Nephron (organoid): ENCODE results near the gene TMEM200B.
A peak's percentile ranks its signal among the peaks of the same experiment; 100 is the strongest.
"Not testable (repeated sequence)": the region's sequence is repeated elsewhere in the genome, so short reads cannot be mapped to it uniquely, and the experiment has no call there.

Experiments used
- H3K27ac Mint-ChIP-seq, 3 experiments: 2 replicates each; pipeline ENCODE4 v1.8.0; 2020; ENCODE audit warnings: mixed read lengths in 3 of 3, mild to moderate bottlenecking in 2 of 3, moderate library complexity in 1 of 3
- H3K27me3 Mint-ChIP-seq: 2 replicates; pipeline ENCODE4 v1.8.0; 2021; ENCODE audit warnings: low read depth, mild to moderate bottlenecking, moderate library complexity, mixed read lengths
- H3K36me3 Mint-ChIP-seq: 2 replicates; pipeline ENCODE4 v1.8.0; 2020; ENCODE audit warnings: low read depth, mixed read lengths
- H3K4me1 Mint-ChIP-seq: 2 replicates; pipeline ENCODE4 v1.8.0; 2020; ENCODE audit warnings: mixed read lengths
- H3K4me3 Mint-ChIP-seq, 3 experiments: 2 replicates each; pipeline ENCODE4 v1.8.0; 2020; ENCODE audit warnings: mild to moderate bottlenecking in 3 of 3, mixed read lengths in 3 of 3, moderate library complexity in 2 of 3
- H3K9me3 Mint-ChIP-seq: 2 replicates; pipeline ENCODE4 v1.8.0; 2020; ENCODE audit warnings: mixed read lengths
- TF ChIP-seq, protein P1 (sequence below), 3 experiments: fragments of 200-600 bp; sonication (generic); IDR thresholded peaks; one replicate each; pipeline ENCODE4 v1.5.0; 2021; ENCODE audit warnings: antibody characterized with exemption in 3 of 3; ENCODE audit not compliant: unreplicated experiment in 3 of 3

Gene TMEM200B

DNA sequence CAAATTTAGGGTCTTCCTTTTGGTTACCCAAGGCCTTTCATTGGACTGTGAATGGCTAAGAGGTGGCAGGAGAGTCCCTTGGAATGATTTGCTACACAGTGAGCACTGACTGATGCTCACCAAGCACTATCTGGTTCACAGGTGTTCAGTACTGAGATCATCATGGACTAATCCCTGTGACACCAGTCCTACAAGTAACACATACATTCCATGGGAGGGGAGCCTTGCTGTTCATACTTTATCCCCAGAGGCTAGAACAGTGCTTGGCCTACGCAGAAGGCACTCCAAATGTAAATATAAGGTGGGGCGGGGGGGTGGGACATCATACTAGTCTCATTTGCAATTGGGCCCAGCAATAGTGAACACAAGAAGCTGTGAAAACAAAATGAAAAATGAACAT is 20.5 kb upstream of the TMEM200B start:
- no peak overlapping the region for H3K27ac Mint-ChIP-seq
- TF ChIP-seq, protein P1, sequence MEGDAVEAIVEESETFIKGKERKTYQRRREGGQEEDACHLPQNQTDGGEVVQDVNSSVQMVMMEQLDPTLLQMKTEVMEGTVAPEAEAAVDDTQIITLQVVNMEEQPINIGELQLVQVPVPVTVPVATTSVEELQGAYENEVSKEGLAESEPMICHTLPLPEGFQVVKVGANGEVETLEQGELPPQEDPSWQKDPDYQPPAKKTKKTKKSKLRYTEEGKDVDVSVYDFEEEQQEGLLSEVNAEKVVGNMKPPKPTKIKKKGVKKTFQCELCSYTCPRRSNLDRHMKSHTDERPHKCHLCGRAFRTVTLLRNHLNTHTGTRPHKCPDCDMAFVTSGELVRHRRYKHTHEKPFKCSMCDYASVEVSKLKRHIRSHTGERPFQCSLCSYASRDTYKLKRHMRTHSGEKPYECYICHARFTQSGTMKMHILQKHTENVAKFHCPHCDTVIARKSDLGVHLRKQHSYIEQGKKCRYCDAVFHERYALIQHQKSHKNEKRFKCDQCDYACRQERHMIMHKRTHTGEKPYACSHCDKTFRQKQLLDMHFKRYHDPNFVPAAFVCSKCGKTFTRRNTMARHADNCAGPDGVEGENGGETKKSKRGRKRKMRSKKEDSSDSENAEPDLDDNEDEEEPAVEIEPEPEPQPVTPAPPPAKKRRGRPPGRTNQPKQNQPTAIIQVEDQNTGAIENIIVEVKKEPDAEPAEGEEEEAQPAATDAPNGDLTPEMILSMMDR (IDR thresholded peaks at IDR 0.05; ENCODE audit: unreplicated experiment in 3 of 3): no peak
- H3K36me3 Mint-ChIP-seq: peaks cover 66% of the 10 kb centered on the region
- no peak overlapping the region for H3K4me3 Mint-ChIP-seq
- no peaks in the 10 kb centered on the region for H3K4me1 Mint-ChIP-seq
- no peaks in the 10 kb centered on the region for H3K27me3 Mint-ChIP-seq
- no peaks in the 10 kb centered on the region for H3K9me3 Mint-ChIP-seq

DNA sequence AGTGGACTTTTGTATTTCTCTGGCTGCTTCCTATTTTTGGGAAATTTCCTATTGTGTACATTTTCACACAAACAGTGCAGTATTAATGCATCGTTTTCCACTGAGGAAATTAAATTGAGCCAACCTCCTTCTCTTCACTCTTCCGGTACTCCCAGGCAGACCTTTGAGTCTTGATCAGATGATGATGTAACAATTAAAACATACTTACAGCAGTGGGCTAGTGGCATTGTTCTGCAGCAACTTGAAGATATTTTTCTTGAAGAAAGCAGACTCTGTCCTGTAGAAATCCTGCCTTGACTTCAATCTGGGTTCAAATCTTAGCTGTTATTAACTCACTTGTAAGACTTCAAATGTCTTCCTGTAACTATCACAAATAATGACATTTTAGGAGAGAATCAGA is 19.0 kb upstream of the TMEM200B start:
- Mint-ChIP-seq H3K9me3 (no peaks in the 10 kb centered on the region), H3K4me3 (no peak overlapping the region), H3K27ac (peak overlapping the region in 2 of 3 experiments; percentile 6 to 45), H3K27me3 (no peaks in the 10 kb centered on the region), H3K4me1 (no peaks in the 10 kb centered on the region), H3K36me3 (peaks cover 51% of the 10 kb centered on the region)
- TF ChIP-seq, protein P1 (IDR thresholded peaks at IDR 0.05; ENCODE audit: unreplicated experiment in 3 of 3): no peak

DNA sequence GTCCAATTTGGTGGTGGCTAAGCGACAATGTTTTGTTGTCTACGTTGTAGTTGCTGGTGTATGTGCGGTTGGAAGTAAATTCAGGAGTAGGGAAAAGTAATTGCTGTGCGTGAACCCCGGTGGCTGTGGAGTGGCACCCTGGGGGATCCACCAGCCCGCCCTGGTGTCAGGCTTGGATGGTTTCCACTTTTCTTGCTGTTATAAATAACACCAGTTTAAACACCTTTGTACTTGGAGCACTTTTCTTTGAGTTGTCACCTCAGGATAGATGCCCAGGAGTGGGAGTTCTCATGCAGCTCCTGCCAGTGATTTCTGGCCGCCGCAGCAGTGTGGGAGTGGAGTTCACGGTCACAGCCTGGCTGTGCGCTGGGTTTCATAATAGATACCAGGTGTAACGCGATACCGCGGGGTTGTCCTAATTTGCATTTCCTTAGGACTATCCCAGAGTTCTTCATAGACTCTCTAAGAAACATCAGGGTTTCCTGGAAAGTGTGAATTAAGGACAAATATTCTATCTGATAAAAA is 12.8 kb upstream of the TMEM200B start:
- TF ChIP-seq, protein P1 (IDR thresholded peaks at IDR 0.05; ENCODE audit: unreplicated experiment in 3 of 3): no peak
- H3K36me3 Mint-ChIP-seq: peaks cover 3% of the 10 kb centered on the region
- H3K4me1 Mint-ChIP-seq: peaks cover 14% of the 10 kb centered on the region
- no peaks in the 10 kb centered on the region for H3K27me3 Mint-ChIP-seq
- no peaks in the 10 kb centered on the region for H3K9me3 Mint-ChIP-seq
- no peak overlapping the region for H3K4me3 Mint-ChIP-seq
- peak overlapping the region in 2 of 3 experiments; percentile 63 to 73 for H3K27ac Mint-ChIP-seq

DNA sequence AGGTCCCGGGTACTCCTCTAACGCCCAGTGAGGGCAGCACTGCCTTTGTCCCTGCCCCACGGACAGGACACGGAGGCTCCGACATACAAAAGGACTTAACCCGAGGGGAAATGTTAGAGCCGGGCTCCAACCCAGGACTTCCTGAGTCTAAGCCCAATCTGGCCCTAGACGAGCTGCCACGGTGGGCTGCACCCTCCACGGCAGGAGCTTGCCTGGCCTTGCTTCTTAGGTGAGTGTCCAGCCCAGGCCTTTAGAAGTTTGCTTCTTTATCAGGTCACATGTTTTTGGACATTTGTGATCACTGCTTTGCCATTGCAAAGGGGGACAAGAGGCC is 11.0 kb upstream of the TMEM200B start:
- TF ChIP-seq, protein P1 (IDR thresholded peaks at IDR 0.05; ENCODE audit: unreplicated experiment in 3 of 3): no peak
- Mint-ChIP-seq H3K4me1 (peaks cover 14% of the 10 kb centered on the region), H3K36me3 (peaks cover 3% of the 10 kb centered on the region), H3K9me3 (no peaks in the 10 kb centered on the region), H3K27ac (no peak overlapping the region), H3K4me3 (no peak overlapping the region), H3K27me3 (peaks cover 5% of the 10 kb centered on the region)

DNA sequence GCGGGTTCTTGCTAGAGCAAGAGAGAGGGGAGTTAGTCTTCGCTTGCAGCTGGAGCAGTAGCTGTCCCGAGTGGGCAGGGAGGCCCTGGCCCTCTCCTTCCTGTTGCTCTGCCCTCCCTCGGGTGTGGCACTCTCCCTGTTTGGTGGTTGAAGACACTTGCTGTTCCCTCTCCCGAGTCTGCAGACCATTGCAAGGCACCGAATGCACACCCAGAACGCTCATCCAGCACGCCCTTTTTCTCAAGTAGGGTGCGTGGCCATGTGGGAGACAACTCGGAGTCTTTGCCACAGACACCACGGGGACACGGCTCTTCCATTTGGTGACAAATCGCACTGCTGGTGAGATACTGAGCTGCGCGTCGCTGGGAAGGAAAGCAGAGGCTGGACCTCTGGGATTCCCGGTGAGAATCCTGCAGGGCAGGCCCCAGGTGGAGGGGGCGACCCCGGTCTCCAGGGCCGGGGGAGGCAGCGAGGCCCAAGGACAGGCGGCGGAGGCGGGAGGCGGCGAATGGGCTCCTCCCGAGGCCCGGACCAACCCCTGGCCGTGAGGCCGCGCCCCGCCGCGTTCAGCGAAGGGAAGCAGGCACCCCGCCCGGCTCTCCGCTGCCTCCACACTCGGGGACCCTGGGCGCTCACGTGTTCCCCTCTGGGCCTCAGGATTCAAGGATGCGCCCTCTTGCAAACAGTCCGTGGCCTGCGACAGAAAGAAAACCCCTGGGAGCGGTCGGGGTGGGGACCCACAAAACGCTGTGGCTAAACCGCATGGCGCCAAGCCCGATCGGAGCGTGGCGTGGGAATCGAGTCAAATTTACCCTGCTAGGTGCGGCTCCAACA is 10.4 kb upstream of the TMEM200B start:
- no peaks in the 10 kb centered on the region for H3K9me3 Mint-ChIP-seq
- peaks cover 14% of the 10 kb centered on the region for H3K4me1 Mint-ChIP-seq
- TF ChIP-seq, protein P1 (IDR thresholded peaks at IDR 0.05; ENCODE audit: unreplicated experiment in 3 of 3): no peak

DNA sequence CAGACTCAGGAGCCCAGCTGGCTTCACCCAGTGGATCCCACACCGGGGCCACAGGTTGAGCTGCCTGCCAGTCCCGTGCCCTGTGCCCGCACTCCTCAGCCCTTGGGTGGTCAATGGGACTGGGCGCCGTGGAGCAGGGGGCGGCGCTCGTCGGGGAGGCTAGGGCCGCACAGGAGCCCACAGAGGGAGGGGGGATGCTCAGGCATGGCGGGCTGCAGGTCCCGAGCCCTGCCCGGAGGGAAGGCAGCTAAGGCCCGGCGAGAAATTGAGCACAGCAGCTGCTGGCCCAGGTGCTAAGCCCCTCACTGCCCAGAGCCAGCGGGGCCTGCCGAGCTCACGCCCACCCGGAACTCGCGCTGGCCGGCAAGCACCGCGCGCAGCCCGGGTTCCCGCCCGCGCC is 7.4 kb upstream of the TMEM200B start:
- not testable (repeated sequence) for H3K36me3 Mint-ChIP-seq, H3K27ac Mint-ChIP-seq, H3K4me3 Mint-ChIP-seq, H3K9me3 Mint-ChIP-seq, H3K4me1 Mint-ChIP-seq
- peaks cover 13% of the 10 kb centered on the region for H3K27me3 Mint-ChIP-seq

More for the DNA sequence above, 10.4 kb upstream of the TMEM200B start:
- Mint-ChIP-seq H3K36me3 (no peaks in the 10 kb centered on the region), H3K27me3 (peaks cover 5% of the 10 kb centered on the region), H3K27ac (peak overlapping the region in 1 of 3 experiments; percentile 51), H3K4me3 (no peak overlapping the region)
